ENCODE data around the gene ICOSLG. TPM values are rescaled to one million over a fixed set of nuclear protein-coding genes. Genes with fewer than 3 reads are reported as not detected.

Gene ICOSLG
- total RNA-seq, 1 donor from 2014 or later: 9.6 TPM

- Mint-ChIP-seq H3K9me3 (ENCODE audit: unreplicated experiment) (no peaks in the 10 kb centered on the region), H3K4me1 (ENCODE audit: unreplicated experiment) (no peaks in the 10 kb centered on the region), H3K27me3 (ENCODE audit: unreplicated experiment) (peaks cover 6% of the 10 kb centered on the region), H3K4me3 (ENCODE audit: unreplicated experiment) (no peak overlapping the region), H3K27ac (ENCODE audit: unreplicated experiment) (no peak overlapping the region), H3K36me3 (ENCODE audit: unreplicated experiment) (no peaks in the 10 kb centered on the region)
- TF ChIP-seq CTCF (IDR thresholded peaks at IDR 0.05): no peak
- no peak for DNase-seq (ENCODE audit: extremely low spot score, unreplicated experiment)
These were observed 28.3 kb upstream of the ICOSLG start for GRCh38 chr21:44269090-44269489.

GRCh38 chr21:44267655-44268142, 27.0 kb upstream of the ICOSLG start:
- H3K4me3 Mint-ChIP-seq (ENCODE audit: unreplicated experiment): no peak overlapping the region
- peaks cover 6% of the 10 kb centered on the region for H3K4me1 Mint-ChIP-seq (ENCODE audit: unreplicated experiment)
- H3K27ac Mint-ChIP-seq (ENCODE audit: unreplicated experiment): no peak overlapping the region
- DNase-seq (ENCODE audit: extremely low spot score, unreplicated experiment): no peak
- peaks cover 2% of the 10 kb centered on the region for H3K27me3 Mint-ChIP-seq (ENCODE audit: unreplicated experiment)
- TF ChIP-seq CTCF (IDR thresholded peaks at IDR 0.05): peak; percentile 13
- no peaks in the 10 kb centered on the region for H3K9me3 Mint-ChIP-seq (ENCODE audit: unreplicated experiment)
- no peaks in the 10 kb centered on the region for H3K36me3 Mint-ChIP-seq (ENCODE audit: unreplicated experiment)

- no peaks in the 10 kb centered on the region for H3K36me3 Mint-ChIP-seq (ENCODE audit: unreplicated experiment)
- TF ChIP-seq CTCF (IDR thresholded peaks at IDR 0.05): no peak
- no peak overlapping the region for H3K27ac Mint-ChIP-seq (ENCODE audit: unreplicated experiment)
- H3K4me1 Mint-ChIP-seq (ENCODE audit: unreplicated experiment): peaks cover 6% of the 10 kb centered on the region
- peaks cover 2% of the 10 kb centered on the region for H3K27me3 Mint-ChIP-seq (ENCODE audit: unreplicated experiment)
- H3K9me3 Mint-ChIP-seq (ENCODE audit: unreplicated experiment): no peaks in the 10 kb centered on the region
- DNase-seq (ENCODE audit: extremely low spot score, unreplicated experiment): no peak
- no peak overlapping the region for H3K4me3 Mint-ChIP-seq (ENCODE audit: unreplicated experiment)
These were observed 25.1 kb upstream of the ICOSLG start for GRCh38 chr21:44265734-44266270.

GRCh38 chr21:44263768-44264167, 23.0 kb upstream of the ICOSLG start:
- DNase-seq (ENCODE audit: extremely low spot score, unreplicated experiment): no peak
- Mint-ChIP-seq H3K9me3 (ENCODE audit: unreplicated experiment) (no peaks in the 10 kb centered on the region), H3K36me3 (ENCODE audit: unreplicated experiment) (no peaks in the 10 kb centered on the region), H3K4me3 (ENCODE audit: unreplicated experiment) (no peak overlapping the region), H3K27me3 (ENCODE audit: unreplicated experiment) (peaks cover 6% of the 10 kb centered on the region), H3K27ac (ENCODE audit: unreplicated experiment) (no peak overlapping the region), H3K4me1 (ENCODE audit: unreplicated experiment) (peaks cover 6% of the 10 kb centered on the region)
- TF ChIP-seq CTCF (IDR thresholded peaks at IDR 0.05): no peak

- Mint-ChIP-seq H3K9me3 (ENCODE audit: unreplicated experiment) (no peaks in the 10 kb centered on the region), H3K27me3 (ENCODE audit: unreplicated experiment) (peaks cover 6% of the 10 kb centered on the region), H3K4me1 (ENCODE audit: unreplicated experiment) (peaks cover 6% of the 10 kb centered on the region), H3K36me3 (ENCODE audit: unreplicated experiment) (no peaks in the 10 kb centered on the region), H3K4me3 (ENCODE audit: unreplicated experiment) (no peak overlapping the region), H3K27ac (ENCODE audit: unreplicated experiment) (no peak overlapping the region)
- DNase-seq (ENCODE audit: extremely low spot score, unreplicated experiment): no peak
- no peak for TF ChIP-seq CTCF (IDR thresholded peaks at IDR 0.05)
These were observed 22.5 kb upstream of the ICOSLG start for GRCh38 chr21:44263221-44263760.
